H1 (cell line): ENCODE data around the gene MOV10L1. TPM values are rescaled to one million over a fixed set of nuclear protein-coding genes. Genes with fewer than 3 reads are reported as not detected.
A peak's percentile ranks its signal among the peaks of the same experiment; 100 is the strongest.

Source experiments
- CTCF ChIA-PET: fragments of 300-600 bp; sonication (Branson Sonifier 250); formaldehyde crosslinking; loops from one replicate; lab custom pipeline; 2021; ENCODE audit not compliant: partially characterized antibody; lab: Charles Lee
- POLR2A ChIA-PET: fragments of 300-600 bp; sonication (Branson Sonifier 250); formaldehyde crosslinking; loops from one replicate; lab custom pipeline; 2021; ENCODE audit warnings: inconsistent platforms; ENCODE audit not compliant: partially characterized antibody; lab: Charles Lee
- DNase-seq, 2 experiments: peaks; one replicate each; pipeline versions ENCODE4 v3.0.0 to v3.0.0-alpha.2; 2010 to 2022; ENCODE audit warnings: low spot score in 2 of 2, low read depth in 1 of 2, mixed read lengths in 1 of 2
- FAIRE-seq: peaks from 2 replicates; lab custom pipeline; 2011; peaks lifted over from hg19 to GRCh38; lab: Jason Lieb, UNC
- H2AFZ ChIP-seq: 2 replicates; pipeline ENCODE4 v1.8.1; 2012; ENCODE audit warnings: low read length, inconsistent platforms
- H2AK5ac ChIP-seq: 2 replicates; pipeline ENCODE4 v1.6.1; 2013; ENCODE audit warnings: low read depth, low read length
- H2BK120ac ChIP-seq: replicated peaks from 2 replicates; pipeline ENCODE3; 2013; ENCODE audit warnings: low read depth, low read length, inconsistent platforms
- H2BK12ac ChIP-seq: 2 replicates; pipeline ENCODE4 v1.6.1; 2013; ENCODE audit warnings: low read depth, low read length
- H2BK15ac ChIP-seq: 2 replicates; pipeline ENCODE4 v1.6.1; 2013; ENCODE audit warnings: low read length
- H2BK20ac ChIP-seq: 2 replicates; pipeline ENCODE4 v1.6.1; 2013; ENCODE audit warnings: low read length
- H2BK5ac ChIP-seq: 2 replicates; pipeline ENCODE4 v1.6.1; 2013; ENCODE audit warnings: low read depth, low read length
- H3K14ac ChIP-seq: 2 replicates; pipeline ENCODE4 v1.6.1; 2013; ENCODE audit warnings: inconsistent platforms; ENCODE audit not compliant: insufficient read length
- H3K18ac ChIP-seq: 2 replicates; pipeline ENCODE4 v1.6.1; 2013; ENCODE audit warnings: low read length; ENCODE audit errors: extremely low read depth
- H3K23ac ChIP-seq: 2 replicates; pipeline ENCODE4 v1.6.1; 2013; ENCODE audit warnings: inconsistent platforms; ENCODE audit not compliant: insufficient read length
- H3K23me2 ChIP-seq: 2 replicates; pipeline ENCODE4 v1.6.1; 2013; ENCODE audit warnings: low read depth, low read length
- H3K27ac ChIP-seq: 2 replicates; pipeline ENCODE4 v1.6.1; 2011; ENCODE audit warnings: low read depth, low read length, inconsistent platforms
- H3K27me3 ChIP-seq, 4 experiments: replicated peaks in 1 of 4; 1 replicate in 1 of 4; 2 replicates in 3 of 4; pipeline versions ENCODE4 v1.6.1 to v1.8.1; 2011 to 2013; ENCODE audit warnings: low read length in 3 of 4, mild to moderate bottlenecking in 3 of 4, inconsistent platforms in 2 of 4, mixed read lengths in 2 of 4, moderate library complexity in 1 of 4; ENCODE audit not compliant: control insufficient read depth in 3 of 4, insufficient read depth in 3 of 4; ENCODE audit errors: extremely low read depth in 1 of 4
- H3K36me3 ChIP-seq, 4 experiments: 2 replicates each; pipeline versions ENCODE4 v1.6.1 to v1.8.1; 2011 to 2013; ENCODE audit warnings: mild to moderate bottlenecking in 4 of 4, low read length in 3 of 4, moderate library complexity in 2 of 4, control low read depth in 1 of 4, inconsistent platforms in 1 of 4; ENCODE audit not compliant: insufficient read depth in 4 of 4, control insufficient read depth in 2 of 4
- H3K4ac ChIP-seq: replicated peaks from 2 replicates; pipeline ENCODE3; 2013; ENCODE audit warnings: low read length, low read depth, mixed read lengths, inconsistent platforms; ENCODE audit not compliant: insufficient read length
- H3K4me1 ChIP-seq, 4 experiments: replicated peaks in 1 of 4; 1 replicate in 1 of 4; 2 replicates in 3 of 4; pipeline versions ENCODE4 v1.6.1 to v1.8.1; 2011 to 2013; ENCODE audit warnings: low read length in 3 of 4, inconsistent platforms in 2 of 4, mixed read lengths in 1 of 4; ENCODE audit not compliant: insufficient read depth in 4 of 4, control insufficient read depth in 3 of 4
- H3K4me2 ChIP-seq, 2 experiments: 2 replicates each; pipeline versions ENCODE4 v1.6.1 to v1.8.1; 2011 to 2013; ENCODE audit warnings: low read depth in 2 of 2, low read length in 2 of 2, control low read depth in 1 of 2, inconsistent platforms in 1 of 2, mild to moderate bottlenecking in 1 of 2; ENCODE audit not compliant: insufficient read depth in 1 of 2
- H3K4me3 ChIP-seq, 4 experiments: fragments of 200-600, 300-600 bp in 1 of 4; sonication (generic), shearing (Covaris generic), sonication (Bioruptor Twin) in 1 of 4; 2 replicates each; pipeline versions ENCODE4 v1.5.1 to v1.8.1; 2011 to 2016; ENCODE audit warnings: low read length in 4 of 4, low read depth in 3 of 4, control low read depth in 2 of 4, inconsistent platforms in 2 of 4, mild to moderate bottlenecking in 2 of 4, mixed read lengths in 1 of 4, moderate library complexity in 1 of 4; ENCODE audit not compliant: insufficient read depth in 2 of 4; ENCODE audit errors: extremely low read depth in 1 of 4
- H3K56ac ChIP-seq: replicated peaks from 2 replicates; pipeline ENCODE3; 2013; ENCODE audit warnings: low read depth, mild to moderate bottlenecking, mixed read lengths, low read length, inconsistent platforms; ENCODE audit not compliant: insufficient read length
- H3K79me1 ChIP-seq: 2 replicates; pipeline ENCODE4 v1.6.1; 2013; ENCODE audit warnings: low read depth, low read length, control low read depth
- H3K79me2 ChIP-seq, 2 experiments: 2 replicates each; pipeline versions ENCODE4 v1.6.1 to v1.8.1; 2012 to 2013; ENCODE audit warnings: low read length in 2 of 2, mild to moderate bottlenecking in 2 of 2, inconsistent platforms in 1 of 2; ENCODE audit not compliant: insufficient read depth in 2 of 2, control insufficient read depth in 1 of 2
- H3K9ac ChIP-seq, 4 experiments: replicated peaks in 1 of 4; 1 replicate in 1 of 4; 2 replicates in 3 of 4; pipeline versions ENCODE4 v1.6.1 to v1.8.1; 2011 to 2013; ENCODE audit warnings: low read depth in 3 of 4, low read length in 3 of 4, control low read depth in 2 of 4, mild to moderate bottlenecking in 2 of 4, moderate library complexity in 2 of 4, inconsistent platforms in 1 of 4; ENCODE audit errors: extremely low read depth in 1 of 4
- H3K9me3 ChIP-seq, 2 experiments: 2 replicates each; pipeline versions ENCODE4 v1.6.1 to v1.8.1; 2012 to 2013; ENCODE audit warnings: mild to moderate bottlenecking in 2 of 2, moderate library complexity in 2 of 2, control low read depth in 1 of 2, inconsistent platforms in 1 of 2, low read depth in 1 of 2, low read length in 1 of 2, mixed read lengths in 1 of 2; ENCODE audit not compliant: insufficient read depth in 2 of 2
- H4K20me1 ChIP-seq, 2 experiments: replicated peaks in 1 of 2; 2 replicates each; pipeline versions ENCODE3 to v1.8.1; 2011 to 2013; ENCODE audit warnings: inconsistent platforms in 2 of 2, low read length in 2 of 2, mild to moderate bottlenecking in 1 of 2; ENCODE audit not compliant: insufficient read depth in 2 of 2, control insufficient read depth in 1 of 2
- H4K5ac ChIP-seq: 2 replicates; pipeline ENCODE4 v1.6.1; 2013; ENCODE audit warnings: low read length, low read depth, mixed read lengths, inconsistent platforms; ENCODE audit not compliant: insufficient read length
- H4K8ac ChIP-seq: 2 replicates; pipeline ENCODE4 v1.8.0; 2013; ENCODE audit warnings: mild to moderate bottlenecking, moderate library complexity, low read length, inconsistent platforms; ENCODE audit not compliant: insufficient read depth; ENCODE audit errors: extremely low read depth
- H4K91ac ChIP-seq: replicated peaks from 2 replicates; pipeline ENCODE3; 2013; ENCODE audit warnings: low read length, mixed read lengths, inconsistent platforms; ENCODE audit not compliant: insufficient read length
- ATF3 ChIP-seq: IDR thresholded peaks from 2 replicates; pipeline ENCODE4 v1.6.1; 2011; ENCODE audit warnings: low read depth, mild to moderate bottlenecking, low read length; ENCODE audit not compliant: insufficient read depth
- CBX8 ChIP-seq: fragments of 300-800, 300-1000 bp; sonication (generic); IDR thresholded peaks from 2 replicates; pipeline ENCODE4 v1.7.1; 2016; ENCODE audit warnings: low read depth, low read length, borderline replicate concordance
- FOSL1 ChIP-seq: IDR thresholded peaks from 2 replicates; pipeline ENCODE4 v1.6.1; 2011; ENCODE audit warnings: mild to moderate bottlenecking, low read depth, low read length, moderate library complexity; ENCODE audit not compliant: insufficient read depth
- KDM4A ChIP-seq: IDR thresholded peaks from one replicate; pipeline ENCODE4 v1.7.1; 2012; ENCODE audit warnings: low read depth, mild to moderate bottlenecking, moderate library complexity, low read length, inconsistent platforms; ENCODE audit not compliant: severe bottlenecking
- KDM5A ChIP-seq: fragments of 200-600 bp; IDR thresholded peaks from 2 replicates; pipeline ENCODE4 v1.7.1; 2012; ENCODE audit warnings: mild to moderate bottlenecking, low read length, inconsistent platforms, mixed read lengths
- PHF8 ChIP-seq: fragments of 200-600 bp; sonication (generic); conservative IDR thresholded peaks from 2 replicates; pipeline ENCODE4 v1.7.1; 2012; ENCODE audit warnings: low read depth, mild to moderate bottlenecking, inconsistent platforms, low read length, moderate library complexity
- SIN3A ChIP-seq, 2 experiments: IDR thresholded peaks in 1 of 2; conservative IDR thresholded peaks in 1 of 2; 2 replicates each; pipeline ENCODE4 v1.6.1; 2011 to 2012; ENCODE audit warnings: low read length in 2 of 2, improper control_type of control experiment in 1 of 2, low read depth in 1 of 2, mild to moderate bottlenecking in 1 of 2
- SP1 ChIP-seq: IDR thresholded peaks from 2 replicates; pipeline ENCODE4 v1.6.1; 2011; ENCODE audit warnings: low read depth, low read length
- TEAD4 ChIP-seq: IDR thresholded peaks from 2 replicates; pipeline ENCODE4 v1.6.1; 2012; ENCODE audit warnings: low read depth, low read length, inconsistent platforms, mixed read lengths
- WGBS, 2 experiments: shearing (Covaris generic) in 1 of 2; methylation state at CpG; one replicate each; pipeline versions ENCODE4 v1.1.6 to v1.1.7; 2013 to 2015; ENCODE audit warnings: low lambda C conversion rate in 2 of 2, mixed read lengths in 2 of 2, inconsistent platforms in 1 of 2, low coverage in 1 of 2, missing lambda C conversion rate in 1 of 2; ENCODE audit not compliant: insufficient replicate concordance in 2 of 2, insufficient coverage in 1 of 2, insufficient read length in 1 of 2; ENCODE audit errors: extremely low coverage in 1 of 2, missing lambda C conversion rate in 1 of 2; 5-methylcytosine and 5-hydroxymethylcytosine counted together
- polyA plus RNA-seq, 7 experiments: library from polyadenylated mRNA; depleted of rRNA in 3 of 7; stranded (reverse) in 5 of 7; unstranded in 2 of 7; fragments of >200 nt in 5 of 7; fragments of 200-250 nt in 2 of 7; gene quantifications; 1 replicate in 5 of 7; 2 replicates in 1 of 7; 4 replicates in 1 of 7; pipeline versions ENCODE4 v1.2.1 to v1.2.3, GENCODE V29; 2011 to 2013; ENCODE audit warnings: missing spikeins in 2 of 7, mixed read lengths in 2 of 7
- total RNA-seq: library from RNA; stranded (reverse); fragmentation: NEBNext Ultra II Directional; extraction: Animal tissue kit (Norgen Biotek cat#: 25700); gene quantifications from 2 replicates; pipeline ENCODE4 v1.2.1, GENCODE V29; 2021

The MOV10L1 gene
- total and polyA plus RNA-seq, 2 of the 8 experiments (the other 6 are each of a cell fraction or from before 2014, with no cell fraction given): 0.32 TPM; not detected in 1

DNA sequence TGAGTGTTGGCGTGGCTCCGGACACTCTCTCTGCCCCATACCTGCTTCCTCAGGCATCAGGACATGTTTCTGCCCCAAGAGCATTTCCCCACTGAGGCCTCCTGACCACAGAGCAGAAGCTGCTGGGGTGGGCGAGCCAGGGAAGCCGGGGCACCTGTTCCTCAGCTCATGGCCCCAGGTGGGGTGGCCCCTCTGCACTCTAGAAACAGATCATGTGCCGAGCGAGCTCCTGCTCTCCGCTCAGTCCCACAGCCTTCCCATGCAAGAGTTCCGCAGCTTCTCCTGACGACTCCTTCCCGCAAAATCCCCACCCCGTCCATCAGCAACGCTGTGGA, 58.3 kb downstream of the MOV10L1 start:
- H2BK5ac ChIP-seq: no peak overlapping the region
- H3K4me3 ChIP-seq: no peak overlapping the region
- no peak overlapping the region for H4K91ac ChIP-seq
- WGBS, 2 experiments: 90% methylated on average over 11 of the region's 12 CpGs; no CpG with 5 or more reads in 1 of the 2 experiments
- peak overlapping the region; percentile 63; the same call in 1 of the 2 replicates for H4K8ac ChIP-seq
- no peak overlapping the region for H3K4me2 ChIP-seq
- H2BK20ac ChIP-seq: no peak overlapping the region
- peaks cover 0 to 3% of the 10 kb centered on the region in 2 experiments for H4K20me1 ChIP-seq
- no peak overlapping the region for H3K9ac ChIP-seq
- peak overlapping the region; percentile 5; the same call in 1 of the 2 replicates for H2BK15ac ChIP-seq
- H3K23me2 ChIP-seq: no peaks in the 10 kb centered on the region
- DNase-seq (no peak), FAIRE-seq (no peak)
- no peak overlapping the region for H3K18ac ChIP-seq
- H3K36me3 ChIP-seq: no peaks in the 10 kb centered on the region
- no peak overlapping the region for H3K4ac ChIP-seq
- no peak overlapping the region for H2BK120ac ChIP-seq
- ChIA-PET CTCF (interaction anchor here (0.9 to 9.4 kb wide), 17 partner anchors 8 to 218 kb away, joined by 3 to 83 read pairs (median 4); no protein-coding TSS in a partner anchor), POLR2A (no interaction called here)
- H4K5ac ChIP-seq: no peak overlapping the region
- no peak overlapping the region for H2AK5ac ChIP-seq
- peaks cover 0 to 8% (median 2%) of the 10 kb centered on the region in 4 experiments; a peak in 2 of 7 replicates for H3K27me3 ChIP-seq
- no peaks in the 10 kb centered on the region for H3K79me1 ChIP-seq
- H2BK12ac ChIP-seq: no peak overlapping the region
- H3K27ac ChIP-seq: no peak overlapping the region
- H3K9me3 ChIP-seq: no peaks in the 10 kb centered on the region
- H3K56ac ChIP-seq: no peak overlapping the region
- no peak overlapping the region for H2AFZ ChIP-seq
- H3K14ac ChIP-seq: no peak overlapping the region
- H3K79me2 ChIP-seq: no peaks in the 10 kb centered on the region
- peaks cover 0 to 4% (median 0%) of the 10 kb centered on the region in 4 experiments; a peak in 3 of 7 replicates for H3K4me1 ChIP-seq
- H3K23ac ChIP-seq: no peak overlapping the region
- no peak for TF ChIP-seq FOSL1
- no peak for TF ChIP-seq ATF3
- TF ChIP-seq SP1: no peak
- TF ChIP-seq KDM4A: no peak
- no peak for TF ChIP-seq TEAD4
- TF ChIP-seq SIN3A (conservative IDR thresholded peaks at IDR 0.05 in 1 of 2, IDR thresholded peaks at IDR 0.05 in 1 of 2; ENCODE audit: low read depth in 1 of 2, low read length in 2 of 2): no peak
- TF ChIP-seq PHF8: no peak
- TF ChIP-seq CBX8: no peak
- TF ChIP-seq KDM5A: no peak
